ENCODE results near the gene MEIS1.

MEIS1 gene

GRCh38 chr2:66478299-66478698, 43.4 kb downstream of the MEIS1 start:
- no peak overlapping the region for H3K27ac ChIP-seq (ENCODE audit: extremely low read depth, low read depth, low read length)
- no peaks in the 10 kb centered on the region for H3K9me3 ChIP-seq (ENCODE audit: control insufficient read depth, insufficient read depth, low read depth, low read length)
- TF ChIP-seq ZNF837 (tag by site-specific recombination; IDR thresholded peaks at IDR 0.05) (no peak), ZNF626 (tag by site-specific recombination; IDR thresholded peaks at IDR 0.05) (no peak), ZNF555 (tag by site-specific recombination; conservative IDR thresholded peaks at IDR 0.05) (no peak), ZNF600 (tag by site-specific recombination; IDR thresholded peaks at IDR 0.05) (no peak), ZNF311 (tag by site-specific recombination; IDR thresholded peaks at IDR 0.05; ENCODE audit: borderline replicate concordance) (no peak), ZNF302 (tag by site-specific recombination; IDR thresholded peaks at IDR 0.05; ENCODE audit: low read depth) (no peak), ZNF175 (tag by site-specific recombination; IDR thresholded peaks at IDR 0.05) (no peak), SP3 (tag by site-specific recombination; IDR thresholded peaks at IDR 0.05) (no peak), GLIS2 (tag by site-specific recombination; IDR thresholded peaks at IDR 0.05) (no peak), ZBTB49 (tag by site-specific recombination; IDR thresholded peaks at IDR 0.05; ENCODE audit: low read depth) (no peak), ZNF596 (tag by site-specific recombination; IDR thresholded peaks at IDR 0.05) (no peak), ZNF23 (tag by site-specific recombination; IDR thresholded peaks at IDR 0.05; ENCODE audit: borderline replicate concordance) (no peak), ZBTB7A (tag by site-specific recombination; IDR thresholded peaks at IDR 0.05; ENCODE audit: low read depth) (no peak), ZNF670 (tag by site-specific recombination; IDR thresholded peaks at IDR 0.05; ENCODE audit: low read depth) (no peak), ZBTB48 (tag by site-specific recombination; IDR thresholded peaks at IDR 0.05) (no peak), ZNF398 (tag by site-specific recombination; IDR thresholded peaks at IDR 0.05) (no peak)
- ChIA-PET CTCF (interaction anchor here (0.6 kb wide), 1 partner anchor 54 kb away, joined by 3 read pairs; no protein-coding TSS in a partner anchor), POLR2A (interaction anchor here (0.5 kb wide), 1 partner anchor 318 kb away, joined by 3 read pairs; no protein-coding TSS in a partner anchor)
- no peaks in the 10 kb centered on the region for H3K36me3 ChIP-seq (ENCODE audit: control insufficient read depth in 2 of 2, insufficient read depth in 1 of 2, low read length in 2 of 2)
- no peaks in the 10 kb centered on the region for H3K4me1 ChIP-seq (ENCODE audit: control insufficient read depth, insufficient read depth, low read length)
- no peak overlapping the region for H3K4me3 ChIP-seq (ENCODE audit: low read depth, low read length)

- ChIA-PET CTCF (no interaction called here), POLR2A (no interaction called here)
- Histone ChIP-seq H3K36me3 (ENCODE audit: control insufficient read depth in 2 of 2, insufficient read depth in 1 of 2, low read length in 2 of 2) (no peaks in the 10 kb centered on the region), H3K4me3 (ENCODE audit: low read depth, low read length) (no peak overlapping the region), H3K9me3 (ENCODE audit: control insufficient read depth, insufficient read depth, low read depth, low read length) (no peaks in the 10 kb centered on the region), H3K27ac (ENCODE audit: extremely low read depth, low read depth, low read length) (no peak overlapping the region), H3K4me1 (ENCODE audit: control insufficient read depth, insufficient read depth, low read length) (no peaks in the 10 kb centered on the region)
- TF ChIP-seq ZNF157 (tag by site-specific recombination; IDR thresholded peaks at IDR 0.05) = no peak
- no peak for TF ChIP-seq ZBTB10 (tag by site-specific recombination; IDR thresholded peaks at IDR 0.05)
- TF ChIP-seq SCRT1 (tag by site-specific recombination; IDR thresholded peaks at IDR 0.05; ENCODE audit: borderline replicate concordance) = no peak
- TF ChIP-seq ZBTB26 (tag by site-specific recombination; optimal IDR thresholded peaks at IDR 0.05) = no peak
- TF ChIP-seq SCRT2 (tag by site-specific recombination; IDR thresholded peaks at IDR 0.05) = no peak
Measured at GRCh38 chr2:66478731-66479316, 43.9 kb downstream of the MEIS1 start.

All from HEK293 (cell line).